ENCODE results near the gene APOA1. TPM values are rescaled to one million over a fixed set of nuclear protein-coding genes. Genes with fewer than 3 reads are reported as not detected.

Gene APOA1
- total and polyA plus RNA-seq, 10 of the 15 experiments (the other 5 are each of a cell fraction or from before 2014, with no cell fraction given): 0.10 to 2.4 (median 0.24) TPM; not detected in 3

GRCh38 chr11:116865696-116866095, 28.3 kb upstream of the APOA1 start:
- H3K4me1 ChIP-seq (ENCODE audit: control insufficient read depth, insufficient read depth, low read length): no peaks in the 10 kb centered on the region
- no TSS peak for BruUV-seq (replicated peaks)
- no peak overlapping the region for H3K9ac ChIP-seq (ENCODE audit: control insufficient read depth, insufficient read depth, low read length)
- H2AFZ ChIP-seq (ENCODE audit: control insufficient read depth, low read depth, low read length): no peak overlapping the region
- POLR2A ChIA-PET: interaction anchor here (2.0 kb wide), 1 partner anchor 12 kb away, joined by 7 read pairs; no protein-coding TSS in a partner anchor
- RAD21 ChIA-PET (ENCODE audit: unreplicated experiment): interaction anchor here (1.2 kb wide), 1 partner anchor 240 kb away, joined by 3 read pairs; no protein-coding TSS in a partner anchor
- in situ Hi-C loops (cut with MboI) (no loop called here), intact Hi-C loops (cut with micrococcal nuclease; ENCODE audit: unreplicated experiment) (no loop called here)
- no peaks in the 10 kb centered on the region for H4K20me1 ChIP-seq (ENCODE audit: control insufficient read depth, insufficient read depth)
- DNase-seq (ENCODE audit: low read depth, low spot score): no peak
- SMC1A ChIA-PET (ENCODE audit: uncharacterized antibody, unreplicated experiment): interaction anchor here (1.3 to 2.4 kb wide), 2 partner anchors 9 to 14 kb away, joined by 3 to 7 read pairs; no protein-coding TSS in a partner anchor
- no peaks in the 10 kb centered on the region for H3K27me3 ChIP-seq (replicated peaks in 1 of 2; ENCODE audit: control insufficient read depth in 2 of 2, insufficient read depth in 2 of 2, low read length in 1 of 2)
- no peak for FAIRE-seq
- H3K27ac ChIP-seq (ENCODE audit: control insufficient read depth, insufficient read depth): no peak overlapping the region
- no peak overlapping the region for H3K4me3 ChIP-seq
- CTCF ChIA-PET: interaction anchor here (1.4 kb wide), 1 partner anchor 240 kb away, joined by 5 read pairs; no protein-coding TSS in a partner anchor
- peaks cover 5 to 20% of the 10 kb centered on the region in 2 experiments for H3K36me3 ChIP-seq (ENCODE audit: control insufficient read depth in 2 of 2, insufficient read depth in 2 of 2, low read length in 1 of 2)
- H3K9me3 ChIP-seq (replicated peaks; ENCODE audit: control insufficient read depth, insufficient read depth, low read length): no peaks in the 10 kb centered on the region
- no peaks in the 10 kb centered on the region for H3K79me2 ChIP-seq (ENCODE audit: control insufficient read depth, insufficient read depth, low read length)
- WGBS (ENCODE audit: insufficient coverage, insufficient replicate concordance, low lambda C conversion rate, missing lambda C conversion rate): 67% methylated on average over 1 of the region's 1 CpG
- no peak overlapping the region for H3K4me2 ChIP-seq (ENCODE audit: control insufficient read depth, insufficient read depth)
- no peak for TF ChIP-seq BCL3 (IDR thresholded peaks at IDR 0.05; ENCODE audit: borderline replicate concordance, insufficient read depth, low read depth, low read length, poor library complexity, severe bottlenecking)
- no peak for TF ChIP-seq TBL1XR1 (IDR thresholded peaks at IDR 0.05; ENCODE audit: low read depth, low read length)
- TF ChIP-seq IRF3 (IDR thresholded peaks at IDR 0.05): no peak
- TF ChIP-seq CBX3 (IDR thresholded peaks at IDR 0.05; ENCODE audit: borderline replicate concordance, low read depth): no peak
- TF ChIP-seq ZBTB11 (CRISPR knock-in tag; IDR thresholded peaks at IDR 0.05): no peak
- TF ChIP-seq IRF5 (IDR thresholded peaks at IDR 0.05; ENCODE audit: borderline replicate concordance): no peak
- TF ChIP-seq BACH1 (IDR thresholded peaks at IDR 0.05; ENCODE audit: borderline replicate concordance): no peak
- no peak for TF ChIP-seq NR2C1 (IDR thresholded peaks at IDR 0.05)
- no peak for TF ChIP-seq CTCF (IDR thresholded peaks at IDR 0.05 in 2 of 3, conservative IDR thresholded peaks at IDR 0.05 in 1 of 3; ENCODE audit: control insufficient read depth in 2 of 3, extremely low read depth in 1 of 3, insufficient read depth in 1 of 3, low read depth in 3 of 3, low read length in 3 of 3)
- TF ChIP-seq ZNF622 (IDR thresholded peaks at IDR 0.05): no peak
- TF ChIP-seq TCF7 (IDR thresholded peaks at IDR 0.05; ENCODE audit: borderline replicate concordance): no peak
- TF ChIP-seq NR2C2 (IDR thresholded peaks at IDR 0.05; ENCODE audit: borderline replicate concordance, control insufficient read depth, insufficient read length, low read depth): no peak
- no peak for TF ChIP-seq MTA2 (IDR thresholded peaks at IDR 0.05; ENCODE audit: low read depth)
- no peak for TF ChIP-seq POU2F2 (IDR thresholded peaks at IDR 0.05; ENCODE audit: borderline replicate concordance, low read depth, low read length)
- TF ChIP-seq RFX5 (IDR thresholded peaks at IDR 0.05; ENCODE audit: low read depth, low read length): no peak
- ATAC-seq: no peak
